Liver (tissue), 9 donors: Measurements from ENCODE around the gene KSR2. TPM values are rescaled to one million over a fixed set of nuclear protein-coding genes. Genes with fewer than 3 reads are reported as not detected.

Experiments used
- DNase-seq: peaks from one replicate; pipeline ENCODE4 v3.0.0-alpha.2; 2017; ENCODE audit warnings: low spot score
- H3K27ac ChIP-seq, 2 donors: one replicate each; pipeline ENCODE4 v1.7.0; 2013; ENCODE audit warnings: inconsistent platforms in 2 of 2, low read length in 2 of 2, control low read depth in 1 of 2, low read depth in 1 of 2, mild to moderate bottlenecking in 1 of 2
- H3K27me3 ChIP-seq, 4 donors: one replicate each; pipeline versions ENCODE4 v1.6.1 to v1.7.0; 2013; ENCODE audit warnings: low read length in 3 of 4, inconsistent platforms in 1 of 4, mild to moderate bottlenecking in 1 of 4, moderate library complexity in 1 of 4; ENCODE audit not compliant: control insufficient read depth in 4 of 4, insufficient read depth in 4 of 4
- H3K36me3 ChIP-seq, 4 donors: one replicate each; pipeline versions ENCODE4 v1.6.1 to v1.7.0; 2013; ENCODE audit warnings: low read length in 3 of 4, mild to moderate bottlenecking in 3 of 4, low read depth in 1 of 4, moderate library complexity in 1 of 4; ENCODE audit not compliant: control insufficient read depth in 4 of 4, insufficient read depth in 3 of 4
- H3K4me1 ChIP-seq, 4 donors: one replicate each; pipeline versions ENCODE4 v1.6.1 to v1.7.0; 2013; ENCODE audit warnings: low read length in 3 of 4, mild to moderate bottlenecking in 3 of 4, moderate library complexity in 1 of 4; ENCODE audit not compliant: control insufficient read depth in 4 of 4, insufficient read depth in 4 of 4
- H3K4me3 ChIP-seq, 3 donors: one replicate each; pipeline versions ENCODE4 v1.6.1 to v1.7.0; 2013; ENCODE audit warnings: low read length in 3 of 3, control low read depth in 1 of 3, low read depth in 1 of 3, mild to moderate bottlenecking in 1 of 3
- H3K9ac ChIP-seq, 2 donors: one replicate each; pipeline ENCODE4 v1.7.0; 2013; ENCODE audit warnings: low read length in 2 of 2, mild to moderate bottlenecking in 2 of 2, moderate library complexity in 2 of 2, control low read depth in 1 of 2, low read depth in 1 of 2
- H3K9me3 ChIP-seq, 4 donors: one replicate each; pipeline versions ENCODE4 v1.6.1 to v1.7.0; 2013; ENCODE audit warnings: low read length in 3 of 4; ENCODE audit not compliant: control insufficient read depth in 4 of 4
- EGR1 ChIP-seq, 2 donors: IDR thresholded peaks; 2 replicates each; pipeline ENCODE4 v1.6.1; 2016 to 2018; ENCODE audit warnings: antibody characterized with exemption in 2 of 2, low read depth in 2 of 2
- FOXA1 ChIP-seq: IDR thresholded peaks from 2 replicates; pipeline ENCODE4 v1.6.1; 2016; ENCODE audit warnings: antibody characterized with exemption
- FOXA2 ChIP-seq: IDR thresholded peaks from 2 replicates; pipeline ENCODE4 v1.6.1; 2016; ENCODE audit warnings: antibody characterized with exemption
- GABPA ChIP-seq, 2 donors: IDR thresholded peaks in 1 of 2; conservative IDR thresholded peaks in 1 of 2; 2 replicates each; pipeline ENCODE4 v1.6.1; 2016; ENCODE audit warnings: antibody characterized with exemption in 2 of 2, mild to moderate bottlenecking in 1 of 2, moderate library complexity in 1 of 2
- HNF4G ChIP-seq: IDR thresholded peaks from 2 replicates; pipeline ENCODE4 v1.6.1; 2016; ENCODE audit warnings: antibody characterized with exemption
- JUND ChIP-seq, 2 donors: IDR thresholded peaks; 2 replicates each; pipeline ENCODE4 v1.6.1; 2016; ENCODE audit warnings: antibody characterized with exemption in 2 of 2
- MAX ChIP-seq: IDR thresholded peaks from 2 replicates; pipeline ENCODE4 v1.6.1; 2016; ENCODE audit warnings: antibody characterized with exemption
- NR2F2 ChIP-seq: IDR thresholded peaks from 2 replicates; pipeline ENCODE4 v1.6.1; 2016; ENCODE audit warnings: antibody characterized with exemption
- RAD21 ChIP-seq, 2 donors: IDR thresholded peaks; 2 replicates each; pipeline ENCODE4 v1.6.1; 2016; ENCODE audit warnings: antibody characterized with exemption in 2 of 2, mild to moderate bottlenecking in 2 of 2
- REST ChIP-seq: IDR thresholded peaks from 2 replicates; pipeline ENCODE4 v1.6.1; 2016; ENCODE audit warnings: antibody characterized with exemption, mild to moderate bottlenecking
- RXRA ChIP-seq, 2 donors: IDR thresholded peaks; 2 replicates each; pipeline ENCODE4 v1.6.1; 2017 to 2018; ENCODE audit warnings: antibody characterized with exemption in 2 of 2, mild to moderate bottlenecking in 1 of 2
- TAF1 ChIP-seq: conservative IDR thresholded peaks from 2 replicates; pipeline ENCODE4 v1.6.1; 2016; ENCODE audit warnings: antibody characterized with exemption, mild to moderate bottlenecking
- YY1 ChIP-seq: IDR thresholded peaks from 2 replicates; pipeline ENCODE4 v1.6.1; 2016; ENCODE audit warnings: antibody characterized with exemption, mild to moderate bottlenecking
- WGBS: extraction: QIAGEN DNeasy Blood & Tissue Kit; methylation state at CpG from one replicate; pipeline ENCODE4 v1.1.7; 2013; 5-methylcytosine and 5-hydroxymethylcytosine counted together
- polyA plus RNA-seq, 2 donors: library from polyadenylated mRNA; stranded (reverse) in 1 of 2; unstranded in 1 of 2; fragments of 200-250 nt in 1 of 2; fragments of >200 nt in 1 of 2; fragmentation: Nextera tagmentation in 1 of 2; extraction: Ambion mirVana in 1 of 2; gene quantifications; one replicate each; pipeline versions ENCODE4 v1.2.1 to v1.2.3, GENCODE V29; 2013 to 2015
- total RNA-seq, 2 donors: library from RNA; depleted of rRNA; stranded (reverse); fragments of >200 nt; gene quantifications; one replicate each; pipeline ENCODE4 v1.2.3, GENCODE V29; 2014
- TF ChIP-seq, protein P1 (sequence below): IDR thresholded peaks from 2 replicates; pipeline ENCODE4 v1.6.1; 2016; ENCODE audit warnings: antibody characterized with exemption
- TF ChIP-seq, protein P2 (sequence below): fragments of 150-350 bp; IDR thresholded peaks from 2 replicates; pipeline ENCODE4 v1.5.1; 2017; ENCODE audit warnings: improper control_type of control experiment, low read depth, low read length; ENCODE audit not compliant: missing input control
- TF ChIP-seq, protein P3 (sequence below): IDR thresholded peaks from 2 replicates; pipeline ENCODE4 v1.6.1; 2016; ENCODE audit warnings: antibody characterized with exemption
- donor health status: healthy.
- donor health status: healthy.
- donor health status: healthy.
- donor health status: healthy.
- donor health status: healthy.

The KSR2 gene
- total and polyA plus RNA-seq, 4 donors = under 0.01 to 0.02 (median under 0.01) TPM; not detected in 1

- H3K27ac ChIP-seq = no peak overlapping the region
- H3K9me3 ChIP-seq = no peaks in the 10 kb centered on the region
- no peaks in the 10 kb centered on the region for H3K27me3 ChIP-seq
- H3K4me3 ChIP-seq = no peak overlapping the region
- no peak for TF ChIP-seq YY1
- no peak for TF ChIP-seq MAX
- TF ChIP-seq, protein P1, sequence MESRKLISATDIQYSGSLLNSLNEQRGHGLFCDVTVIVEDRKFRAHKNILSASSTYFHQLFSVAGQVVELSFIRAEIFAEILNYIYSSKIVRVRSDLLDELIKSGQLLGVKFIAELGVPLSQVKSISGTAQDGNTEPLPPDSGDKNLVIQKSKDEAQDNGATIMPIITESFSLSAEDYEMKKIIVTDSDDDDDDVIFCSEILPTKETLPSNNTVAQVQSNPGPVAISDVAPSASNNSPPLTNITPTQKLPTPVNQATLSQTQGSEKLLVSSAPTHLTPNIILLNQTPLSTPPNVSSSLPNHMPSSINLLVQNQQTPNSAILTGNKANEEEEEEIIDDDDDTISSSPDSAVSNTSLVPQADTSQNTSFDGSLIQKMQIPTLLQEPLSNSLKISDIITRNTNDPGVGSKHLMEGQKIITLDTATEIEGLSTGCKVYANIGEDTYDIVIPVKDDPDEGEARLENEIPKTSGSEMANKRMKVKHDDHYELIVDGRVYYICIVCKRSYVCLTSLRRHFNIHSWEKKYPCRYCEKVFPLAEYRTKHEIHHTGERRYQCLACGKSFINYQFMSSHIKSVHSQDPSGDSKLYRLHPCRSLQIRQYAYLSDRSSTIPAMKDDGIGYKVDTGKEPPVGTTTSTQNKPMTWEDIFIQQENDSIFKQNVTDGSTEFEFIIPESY = no peak
- TF ChIP-seq FOXA2 = no peak
- no peak for TF ChIP-seq NR2F2
- no peak for TF ChIP-seq GABPA (IDR thresholded peaks at IDR 0.05 in 1 of 2, conservative IDR thresholded peaks at IDR 0.05 in 1 of 2)
- TF ChIP-seq, protein P2, sequence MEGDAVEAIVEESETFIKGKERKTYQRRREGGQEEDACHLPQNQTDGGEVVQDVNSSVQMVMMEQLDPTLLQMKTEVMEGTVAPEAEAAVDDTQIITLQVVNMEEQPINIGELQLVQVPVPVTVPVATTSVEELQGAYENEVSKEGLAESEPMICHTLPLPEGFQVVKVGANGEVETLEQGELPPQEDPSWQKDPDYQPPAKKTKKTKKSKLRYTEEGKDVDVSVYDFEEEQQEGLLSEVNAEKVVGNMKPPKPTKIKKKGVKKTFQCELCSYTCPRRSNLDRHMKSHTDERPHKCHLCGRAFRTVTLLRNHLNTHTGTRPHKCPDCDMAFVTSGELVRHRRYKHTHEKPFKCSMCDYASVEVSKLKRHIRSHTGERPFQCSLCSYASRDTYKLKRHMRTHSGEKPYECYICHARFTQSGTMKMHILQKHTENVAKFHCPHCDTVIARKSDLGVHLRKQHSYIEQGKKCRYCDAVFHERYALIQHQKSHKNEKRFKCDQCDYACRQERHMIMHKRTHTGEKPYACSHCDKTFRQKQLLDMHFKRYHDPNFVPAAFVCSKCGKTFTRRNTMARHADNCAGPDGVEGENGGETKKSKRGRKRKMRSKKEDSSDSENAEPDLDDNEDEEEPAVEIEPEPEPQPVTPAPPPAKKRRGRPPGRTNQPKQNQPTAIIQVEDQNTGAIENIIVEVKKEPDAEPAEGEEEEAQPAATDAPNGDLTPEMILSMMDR = no peak
- TF ChIP-seq REST = no peak
- no peak for TF ChIP-seq TAF1
- no peak for TF ChIP-seq FOXA1
- no peak for TF ChIP-seq EGR1 (IDR thresholded peaks at IDR 0.05; ENCODE audit: low read depth in 2 of 2)
- TF ChIP-seq HNF4G = no peak
- no peak for TF ChIP-seq RAD21 (IDR thresholded peaks at IDR 0.05)
- TF ChIP-seq JUND (IDR thresholded peaks at IDR 0.05) = no peak
- TF ChIP-seq, protein P3, sequence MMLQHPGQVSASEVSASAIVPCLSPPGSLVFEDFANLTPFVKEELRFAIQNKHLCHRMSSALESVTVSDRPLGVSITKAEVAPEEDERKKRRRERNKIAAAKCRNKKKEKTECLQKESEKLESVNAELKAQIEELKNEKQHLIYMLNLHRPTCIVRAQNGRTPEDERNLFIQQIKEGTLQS = no peak
- no peak overlapping the region for H3K9ac ChIP-seq
- no peaks in the 10 kb centered on the region for H3K36me3 ChIP-seq
- 84% methylated on average over 7 of the region's 7 CpGs for WGBS
- H3K4me1 ChIP-seq = no peaks in the 10 kb centered on the region
- no peak for DNase-seq
Measured at GRCh38 chr12:117872546-117873169, 96.1 kb downstream of the KSR2 start.

- H3K36me3 ChIP-seq = no peaks in the 10 kb centered on the region
- H3K4me3 ChIP-seq = no peak overlapping the region
- TF ChIP-seq RXRA (IDR thresholded peaks at IDR 0.05) (no peak), YY1 (no peak), GABPA (IDR thresholded peaks at IDR 0.05 in 1 of 2, conservative IDR thresholded peaks at IDR 0.05 in 1 of 2) (no peak), FOXA2 (no peak), EGR1 (IDR thresholded peaks at IDR 0.05; ENCODE audit: low read depth in 2 of 2) (no peak), MAX (no peak)
- TF ChIP-seq, protein P3 = no peak
- H3K27ac ChIP-seq = no peak overlapping the region
- no peak for DNase-seq
- no peaks in the 10 kb centered on the region for H3K4me1 ChIP-seq
- WGBS = 86% methylated on average over 8 of the region's 8 CpGs
- H3K27me3 ChIP-seq = peaks cover 0 to under 1% (median 0%) of the 10 kb centered on the region in 4 donors
- H3K9ac ChIP-seq = no peak overlapping the region
- no peaks in the 10 kb centered on the region for H3K9me3 ChIP-seq
Measured at GRCh38 chr12:117869551-117869950, 99.2 kb downstream of the KSR2 start.
